ENCODE measurements around the gene RBM38. TPM values are rescaled to one million over a fixed set of nuclear protein-coding genes. Genes with fewer than 3 reads are reported as not detected.

RBM38 gene
- total RNA-seq, 4 donors from 2014 or later = 6.2 to 13.3 (median 11.2) TPM

DNA sequence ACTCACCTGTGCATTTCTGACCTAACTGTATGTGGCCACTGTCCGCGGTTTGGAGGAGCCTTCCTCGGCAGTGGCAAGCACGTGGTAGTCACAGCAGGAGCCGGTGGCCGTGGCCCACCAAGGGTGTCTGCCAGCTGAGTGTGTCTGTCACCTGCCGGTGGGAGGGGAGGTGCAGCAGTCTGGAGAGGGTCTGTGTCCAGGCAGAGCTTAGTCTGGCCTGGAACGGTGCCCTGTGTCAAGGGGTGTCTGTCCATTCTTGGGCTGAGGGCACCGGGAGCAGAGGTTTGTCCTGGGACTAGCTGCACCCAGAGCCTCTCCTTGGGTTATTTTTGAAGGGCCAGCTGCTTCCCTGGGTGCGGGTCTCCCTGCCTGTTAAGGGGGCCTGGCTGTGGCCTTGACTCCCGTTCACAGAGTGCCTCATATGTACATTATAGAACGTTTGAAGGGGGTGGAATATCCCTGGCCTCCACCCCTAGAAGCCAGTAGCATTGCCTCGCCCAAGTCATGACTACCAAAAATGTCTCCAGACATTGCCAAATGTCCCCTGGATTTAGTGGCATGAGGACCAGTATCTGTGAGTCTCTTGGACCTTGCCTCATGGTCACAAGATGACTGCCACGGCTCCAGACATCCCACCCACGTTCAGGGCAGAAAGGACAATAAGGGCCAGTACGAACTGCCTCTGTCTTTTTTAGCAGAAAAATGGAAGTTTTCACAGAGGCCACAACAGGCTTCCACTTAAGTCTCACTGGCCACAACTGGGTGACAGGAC is 5.2 kb downstream of the RBM38 start:
- TF ChIP-seq, protein P1, sequence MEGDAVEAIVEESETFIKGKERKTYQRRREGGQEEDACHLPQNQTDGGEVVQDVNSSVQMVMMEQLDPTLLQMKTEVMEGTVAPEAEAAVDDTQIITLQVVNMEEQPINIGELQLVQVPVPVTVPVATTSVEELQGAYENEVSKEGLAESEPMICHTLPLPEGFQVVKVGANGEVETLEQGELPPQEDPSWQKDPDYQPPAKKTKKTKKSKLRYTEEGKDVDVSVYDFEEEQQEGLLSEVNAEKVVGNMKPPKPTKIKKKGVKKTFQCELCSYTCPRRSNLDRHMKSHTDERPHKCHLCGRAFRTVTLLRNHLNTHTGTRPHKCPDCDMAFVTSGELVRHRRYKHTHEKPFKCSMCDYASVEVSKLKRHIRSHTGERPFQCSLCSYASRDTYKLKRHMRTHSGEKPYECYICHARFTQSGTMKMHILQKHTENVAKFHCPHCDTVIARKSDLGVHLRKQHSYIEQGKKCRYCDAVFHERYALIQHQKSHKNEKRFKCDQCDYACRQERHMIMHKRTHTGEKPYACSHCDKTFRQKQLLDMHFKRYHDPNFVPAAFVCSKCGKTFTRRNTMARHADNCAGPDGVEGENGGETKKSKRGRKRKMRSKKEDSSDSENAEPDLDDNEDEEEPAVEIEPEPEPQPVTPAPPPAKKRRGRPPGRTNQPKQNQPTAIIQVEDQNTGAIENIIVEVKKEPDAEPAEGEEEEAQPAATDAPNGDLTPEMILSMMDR (IDR thresholded peaks at IDR 0.05) = no peak
- no peak for TF ChIP-seq POLR2A (IDR thresholded peaks at IDR 0.05)
- no peak overlapping the region for H3K4me3 ChIP-seq (ENCODE audit: low read depth, poor library complexity, severe bottlenecking)
- intact Hi-C loops (cut with DNase I; ENCODE audit: low total_unique reads) = no loop called here
- DNase-seq (ENCODE audit: low spot score in 2 of 2) = no peak
- WGBS, 2 donors = 96 to 97% methylated on average over 14 to 15 of the region's 16 CpGs

DNA sequence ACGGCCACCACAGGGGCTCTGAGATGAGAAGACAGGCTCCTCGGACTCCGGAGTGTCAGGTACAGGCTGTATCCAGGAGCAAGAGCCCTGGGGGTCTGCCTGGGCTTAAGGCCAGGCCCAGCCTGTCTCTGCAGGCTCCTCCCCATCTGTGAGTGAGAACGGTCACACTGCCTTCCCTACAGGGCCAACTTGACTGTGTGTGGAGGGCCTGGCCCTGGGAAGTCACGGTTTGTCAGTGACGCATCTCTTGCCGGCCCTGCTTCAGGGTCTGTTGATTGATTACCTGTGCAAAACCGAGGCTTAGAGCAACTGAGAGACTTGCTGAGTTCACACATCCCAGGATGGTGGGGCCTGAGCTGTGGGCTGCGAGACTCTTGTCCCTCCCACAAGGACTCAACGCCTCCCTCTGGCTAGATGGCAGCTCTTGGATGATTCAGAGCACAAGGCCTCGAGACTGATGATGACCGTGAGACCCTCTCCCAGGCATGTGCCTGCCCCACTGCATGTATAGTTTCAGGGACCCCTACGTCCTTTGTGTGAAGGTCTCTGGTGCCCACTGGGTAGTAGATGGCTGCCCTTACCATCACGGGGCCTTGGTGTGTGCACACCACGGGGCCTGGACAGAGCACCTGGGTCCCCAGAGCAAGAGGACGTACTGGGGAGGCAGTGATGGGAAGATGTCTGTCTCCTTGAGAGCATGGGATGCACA is 5.9 kb downstream of the RBM38 start:
- H3K4me3 ChIP-seq (ENCODE audit: low read depth, poor library complexity, severe bottlenecking) = no peak overlapping the region
- no peak for TF ChIP-seq POLR2A (IDR thresholded peaks at IDR 0.05)
- TF ChIP-seq, protein P1 (IDR thresholded peaks at IDR 0.05) = no peak
- no peak for DNase-seq (ENCODE audit: low spot score in 2 of 2)
- intact Hi-C loops (cut with DNase I; ENCODE audit: low total_unique reads) = no loop called here
- WGBS, 2 donors = 85 to 92% methylated on average over 15 to 16 of the region's 16 CpGs

DNA sequence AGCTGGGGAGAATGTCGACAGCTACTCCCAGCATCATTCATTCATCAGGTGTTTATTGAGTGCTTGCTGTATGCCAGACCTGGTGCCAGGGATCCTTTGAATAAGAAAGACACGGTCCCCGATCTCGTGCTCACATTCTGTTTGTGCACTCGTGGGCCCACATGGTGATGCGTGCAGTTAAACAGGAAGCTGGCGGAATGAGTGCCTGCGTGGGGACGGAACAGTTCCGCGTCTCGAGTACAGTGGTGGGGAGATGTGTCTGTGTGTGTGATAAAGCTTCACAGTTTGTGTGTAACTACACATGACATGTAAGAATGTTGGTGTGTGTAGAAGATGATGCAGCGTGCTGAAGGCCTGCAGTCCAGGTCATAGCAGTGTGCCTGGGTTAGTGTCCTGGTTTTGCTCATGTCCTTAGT is 6.5 kb downstream of the RBM38 start:
- 60 to 76% methylated on average over 13 of the region's 13 CpGs for WGBS, 2 donors
- TF ChIP-seq, protein P1 (IDR thresholded peaks at IDR 0.05) = no peak
- no peak for TF ChIP-seq POLR2A (IDR thresholded peaks at IDR 0.05)
- no peak overlapping the region for H3K4me3 ChIP-seq (ENCODE audit: low read depth, poor library complexity, severe bottlenecking)
- DNase-seq (ENCODE audit: low spot score in 2 of 2) = no peak
- intact Hi-C loops (cut with DNase I; ENCODE audit: low total_unique reads) = no loop called here

DNA sequence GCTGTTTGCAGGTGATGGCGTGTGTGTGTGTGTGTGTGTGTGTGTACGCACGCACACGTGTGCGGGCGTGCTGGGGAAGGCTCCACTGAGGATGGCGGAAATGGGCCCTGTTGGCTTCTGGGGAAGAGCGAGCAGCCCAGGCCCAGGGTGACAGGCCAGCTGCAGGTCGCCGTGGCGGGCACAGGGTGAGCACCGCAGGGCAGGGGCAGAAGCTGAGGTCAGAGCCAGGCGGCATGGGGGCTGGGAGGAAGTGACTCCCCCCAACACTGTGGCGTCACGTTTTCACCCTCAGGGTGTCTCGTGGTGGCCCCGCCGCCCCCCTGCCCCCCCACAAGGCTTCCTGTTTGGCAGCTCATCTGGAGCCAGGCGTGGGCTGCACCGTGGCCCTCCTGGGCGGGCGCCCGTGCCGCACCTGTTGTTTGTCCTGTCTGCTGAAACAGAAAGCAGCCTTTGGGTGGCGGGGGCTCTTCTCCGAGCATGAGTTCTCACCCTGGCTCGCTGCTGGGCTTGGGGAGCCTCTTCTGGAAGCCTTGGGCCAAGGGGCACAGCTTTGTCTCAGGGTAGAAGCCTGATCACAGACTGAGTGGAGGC is 7.1 kb downstream of the RBM38 start:
- DNase-seq (ENCODE audit: low spot score in 2 of 2) = peak; percentile 35 to 94
- 68 to 76% methylated on average over 17 to 20 of the region's 27 CpGs for WGBS, 2 donors
- intact Hi-C loops (cut with DNase I; ENCODE audit: low total_unique reads) = no loop called here
- TF ChIP-seq, protein P1 (IDR thresholded peaks at IDR 0.05) = no peak
- no peak for TF ChIP-seq POLR2A (IDR thresholded peaks at IDR 0.05)
- H3K4me3 ChIP-seq (ENCODE audit: low read depth, poor library complexity, severe bottlenecking) = no peak overlapping the region

DNA sequence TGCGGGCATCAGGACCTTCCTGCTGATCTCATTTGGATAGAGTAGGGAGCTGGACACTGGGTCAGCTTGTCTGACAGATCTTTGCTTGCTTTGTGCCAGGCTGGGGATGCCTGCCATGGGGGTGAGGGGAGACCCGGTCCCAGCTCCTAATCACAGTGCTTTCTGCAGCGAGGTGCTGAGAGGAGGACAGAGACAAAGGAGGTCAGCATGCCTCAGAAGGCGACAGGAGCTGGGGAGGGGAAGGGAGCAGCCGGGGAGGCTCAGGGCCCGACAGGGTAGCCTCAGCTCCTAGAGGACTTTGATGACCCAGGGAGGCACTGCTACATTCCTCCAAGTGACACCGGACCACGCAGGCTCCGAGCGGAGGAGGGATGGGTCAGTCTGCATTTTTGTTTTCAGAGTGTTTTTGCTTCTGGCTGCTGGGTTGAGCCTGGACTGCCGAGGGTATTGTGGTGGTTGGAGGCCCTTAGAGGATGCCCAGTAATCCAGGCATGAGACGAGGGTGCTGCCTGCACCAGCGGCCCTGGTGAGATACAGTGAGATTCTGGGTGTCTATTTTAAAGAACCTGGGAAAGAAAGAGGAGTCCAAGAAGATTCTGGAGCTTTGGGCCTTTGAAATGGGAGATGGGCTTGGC is 7.8 kb downstream of the RBM38 start:
- TF ChIP-seq, protein P1 (IDR thresholded peaks at IDR 0.05) = no peak
- no peak for TF ChIP-seq POLR2A (IDR thresholded peaks at IDR 0.05)
- 69 to 79% methylated on average over 12 to 13 of the region's 13 CpGs for WGBS, 2 donors
- DNase-seq (ENCODE audit: low spot score in 2 of 2) = no peak
- no peak overlapping the region for H3K4me3 ChIP-seq (ENCODE audit: low read depth, poor library complexity, severe bottlenecking)
- intact Hi-C loops (cut with DNase I; ENCODE audit: low total_unique reads) = no loop called here

Measured in lower leg skin (tissue), 4 donors.